PC-3 (cell line): ENCODE data around the gene PTCHD4. TPM values are rescaled to one million over a fixed set of nuclear protein-coding genes. Genes with fewer than 3 reads are reported as not detected.

ENCODE experiments used
- ATAC-seq: fragments of 200-7000 bp; cut with Tn5 transposase; 2 replicates; pipeline ENCODE4 v1.9.1; 2020; ENCODE audit warnings: mild to moderate bottlenecking, moderate library complexity
- BruUV-seq: library from RNA; stranded (reverse); fragments of 400-500 nt; replicated peaks from 2 replicates; lab custom pipeline; 2021; lab: Mats Ljungman, UMichigan
- CTCF ChIA-PET: fragments of 300-600 bp; sonication (Branson Sonifier 250); formaldehyde crosslinking; loops from one replicate; lab custom pipeline; 2022; ENCODE audit warnings: antibody characterized with exemption; lab: Charles Lee
- POLR2A ChIA-PET: fragments of 300-600 bp; sonication (Branson Sonifier 250); formaldehyde crosslinking; loops from one replicate; lab custom pipeline; 2022; ENCODE audit warnings: antibody characterized with exemption; ENCODE audit not compliant: unreplicated experiment; lab: Charles Lee
- DNase-seq: peaks from one replicate; pipeline ENCODE4 v3.0.0-alpha.2; 2015
- H2AFZ ChIP-seq: fragments of 300-600 bp; sonication (generic); 2 replicates; pipeline ENCODE4 v1.6.0; 2016; ENCODE audit warnings: antibody characterized with exemption, low read length
- H3F3A ChIP-seq: fragments of 300-600 bp; sonication (generic); one replicate; pipeline ENCODE4 v1.6.0; 2017; ENCODE audit warnings: antibody characterized with exemption, low read length, control low read depth, mild to moderate bottlenecking; ENCODE audit not compliant: unreplicated experiment
- H3K27ac ChIP-seq: fragments of 300-600 bp; sonication (generic); 2 replicates; pipeline ENCODE4 v1.5.1; 2016; ENCODE audit warnings: mild to moderate bottlenecking, low read length
- H3K27me3 ChIP-seq: fragments of 300-600 bp; sonication (generic); 2 replicates; pipeline ENCODE4 v1.6.1; 2016; ENCODE audit warnings: low read length, mixed read lengths
- H3K36me3 ChIP-seq: fragments of 300-600 bp; sonication (generic); 2 replicates; pipeline ENCODE4 v1.6.1; 2016; ENCODE audit warnings: low read depth, mixed run types, low read length, mixed read lengths
- H3K4me1 ChIP-seq: fragments of 300-600 bp; sonication (generic); 2 replicates; pipeline ENCODE4 v1.5.1; 2016; ENCODE audit warnings: low read length; ENCODE audit not compliant: insufficient read depth
- H3K4me2 ChIP-seq: fragments of 300-600 bp; sonication (generic); 2 replicates; pipeline ENCODE4 v1.6.0; 2016; ENCODE audit warnings: low read length
- H3K4me3 ChIP-seq: fragments of 300-600 bp; sonication (generic); 2 replicates; pipeline ENCODE4 v1.5.1; 2016; ENCODE audit warnings: mild to moderate bottlenecking, low read length, mixed read lengths
- H3K79me2 ChIP-seq: fragments of 300-600 bp; sonication (generic); 2 replicates; pipeline ENCODE4 v1.6.1; 2017; ENCODE audit warnings: low read length, mixed read lengths
- H3K9ac ChIP-seq: fragments of 300-600 bp; sonication (generic); 2 replicates; pipeline ENCODE4 v1.6.0; 2016; ENCODE audit warnings: mild to moderate bottlenecking, low read length
- H3K9me2 ChIP-seq: fragments of 300-600 bp; sonication (generic); replicated peaks from 2 replicates; pipeline ENCODE4 v1.6.1; 2016; ENCODE audit warnings: mixed run types, low read length, mixed read lengths
- H3K9me3 ChIP-seq: fragments of 300-600 bp; sonication (generic); 2 replicates; pipeline ENCODE4 v1.6.1; 2016; ENCODE audit warnings: low read length, mixed read lengths
- H4K20me1 ChIP-seq: fragments of 300-600 bp; sonication (generic); 2 replicates; pipeline ENCODE4 v1.6.1; 2016; ENCODE audit warnings: low read length, mixed read lengths
- CTCF ChIP-seq: fragments of 300-600 bp; sonication (generic); conservative IDR thresholded peaks from 2 replicates; pipeline ENCODE4 v1.5.1; 2017; ENCODE audit warnings: antibody characterized with exemption, low read depth, mild to moderate bottlenecking, low read length
- EZH2 ChIP-seq: fragments of 300-600 bp; sonication (generic); IDR thresholded peaks from one replicate; pipeline ENCODE4 v1.6.1; 2017; ENCODE audit warnings: antibody characterized with exemption, mild to moderate bottlenecking, low read length; ENCODE audit not compliant: unreplicated experiment
- EZH2phosphoT487 ChIP-seq: fragments of 300-600 bp; sonication (generic); IDR thresholded peaks from 2 replicates; pipeline ENCODE4 v1.6.1; 2018; ENCODE audit warnings: mild to moderate bottlenecking, antibody characterized with exemption, low read length, borderline replicate concordance
- intact Hi-C: fragments of 100-400 bp; cut with micrococcal nuclease; formaldehyde crosslinking; loops from 2 replicates; pipeline ENCODE4 v1.9.0; 2023
- total RNA-seq: library from RNA; depleted of rRNA; stranded (reverse); fragments of >200 nt; gene quantifications from 2 replicates; pipeline ENCODE4 v1.2.3, GENCODE V29; 2014

Gene PTCHD4
- total RNA-seq, 1 experiment from 2014 or later, result not detected

- H3K9me3 ChIP-seq, result 0 out of 2 replicates have a peak, but pooled peaks cover 8% of the 10 kb centered on the region
- no peaks in the 10 kb centered on the region for H3K27me3 ChIP-seq
- H3K36me3 ChIP-seq, result no peaks in the 10 kb centered on the region
- no TSS peak for BruUV-seq
- H3K9ac ChIP-seq, result no peak overlapping the region
- POLR2A ChIA-PET, result interaction anchor here (0.6 kb wide), 1 partner anchor 286 kb away, joined by 9 read pairs; no protein-coding TSS in a partner anchor
- H3K27ac ChIP-seq, result peak overlapping the region; percentile 42
- no peaks in the 10 kb centered on the region for H4K20me1 ChIP-seq
- CTCF ChIA-PET, result no interaction called here
- peak overlapping the region; percentile 14; the same call in 1 of the 2 replicates for H3K4me2 ChIP-seq
- H2AFZ ChIP-seq, result no peak overlapping the region
- no peaks in the 10 kb centered on the region for H3K9me2 ChIP-seq
- H3K4me3 ChIP-seq, result no peak overlapping the region
- intact Hi-C loops, result no loop called here
- H3K79me2 ChIP-seq, result no peaks in the 10 kb centered on the region
- ATAC-seq (peak; percentile 69), DNase-seq (peak; percentile 72)
- TF ChIP-seq EZH2, result no peak
- no peak for TF ChIP-seq EZH2phosphoT487
- TF ChIP-seq CTCF, result no peak
- H3K4me1 ChIP-seq, result peaks cover 53% of the 10 kb centered on the region
- peaks cover 15% of the 10 kb centered on the region for H3F3A ChIP-seq
These were observed 32.9 kb downstream of the PTCHD4 start for GRCh38 chr6:48078120-48078519.

- Histone ChIP-seq H3K9me3 (0 out of 2 replicates have a peak, but pooled peaks cover 8% of the 10 kb centered on the region), H3K36me3 (no peaks in the 10 kb centered on the region), H3K4me2 (no peak overlapping the region), H2AFZ (no peak overlapping the region), H3K27ac (no peak overlapping the region), H3K79me2 (no peaks in the 10 kb centered on the region), H3K4me3 (no peak overlapping the region), H3K4me1 (peaks cover 44% of the 10 kb centered on the region), H3K9ac (no peak overlapping the region), H4K20me1 (no peaks in the 10 kb centered on the region), H3K9me2 (no peaks in the 10 kb centered on the region), H3K27me3 (no peaks in the 10 kb centered on the region), H3F3A (peaks cover 6% of the 10 kb centered on the region)
- BruUV-seq, result no TSS peak
- CTCF ChIA-PET, result no interaction called here
- ATAC-seq (peak; percentile 44), DNase-seq (peak; percentile 79)
- POLR2A ChIA-PET, result no interaction called here
- intact Hi-C loops, result no loop called here
- no peak for TF ChIP-seq CTCF
- TF ChIP-seq EZH2phosphoT487, result no peak
These were observed 35.8 kb downstream of the PTCHD4 start for GRCh38 chr6:48075181-48075580.

- Histone ChIP-seq H3K9me2 (no peaks in the 10 kb centered on the region), H3K9me3 (0 out of 2 replicates have a peak, but pooled peaks cover 8% of the 10 kb centered on the region), H3K4me1 (peaks cover 34% of the 10 kb centered on the region), H3K4me3 (no peak overlapping the region), H3K27me3 (no peaks in the 10 kb centered on the region), H3K9ac (no peak overlapping the region), H3F3A (no peaks in the 10 kb centered on the region), H3K4me2 (no peak overlapping the region), H3K79me2 (no peaks in the 10 kb centered on the region), H3K36me3 (no peaks in the 10 kb centered on the region), H2AFZ (no peak overlapping the region), H3K27ac (no peak overlapping the region), H4K20me1 (no peaks in the 10 kb centered on the region)
- ChIA-PET CTCF (no interaction called here), POLR2A (no interaction called here)
- no peak for TF ChIP-seq EZH2phosphoT487
- no peak for TF ChIP-seq CTCF
- TF ChIP-seq EZH2, result no peak
- ATAC-seq (no peak), DNase-seq (no peak)
- intact Hi-C loops, result no loop called here
- BruUV-seq, result no TSS peak
These were observed 36.8 kb downstream of the PTCHD4 start for GRCh38 chr6:48073976-48074767.
